ENCODE results near the gene MRM1.

DNA sequence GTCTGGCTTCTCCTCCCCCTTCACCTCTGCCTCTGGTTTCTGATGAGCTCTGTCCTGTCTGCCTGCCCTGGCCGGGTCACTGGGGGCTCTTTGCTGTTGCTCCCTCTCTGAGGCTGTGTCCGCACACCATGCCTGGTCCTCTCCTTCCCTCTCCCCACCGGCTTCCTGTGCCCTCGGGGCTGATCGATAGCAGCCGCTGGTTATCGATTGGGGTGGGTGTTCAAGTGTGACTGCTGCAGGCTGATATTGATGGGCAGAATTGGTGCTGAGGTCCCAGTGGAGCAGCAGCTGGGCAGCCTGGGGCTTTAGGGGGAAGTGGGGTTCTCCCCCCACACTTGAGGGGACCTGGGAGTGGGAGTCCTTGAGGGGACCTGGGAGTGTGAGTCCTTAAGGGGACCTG is 16.4 kb downstream of the MRM1 start:
- TF ChIP-seq BACH2 (CRISPR knock-in tag; IDR thresholded peaks at IDR 0.05; ENCODE audit: borderline replicate concordance) (no peak), PATZ1 (CRISPR knock-in tag; IDR thresholded peaks at IDR 0.05; ENCODE audit: borderline replicate concordance) (no peak), PPARA (CRISPR knock-in tag; IDR thresholded peaks at IDR 0.05; ENCODE audit: borderline replicate concordance) (no peak), ZNF565 (CRISPR knock-in tag; conservative IDR thresholded peaks at IDR 0.05; ENCODE audit: low read depth) (no peak), ZFP3 (CRISPR knock-in tag; IDR thresholded peaks at IDR 0.05) (no peak), ZC3H10 (CRISPR knock-in tag; IDR thresholded peaks at IDR 0.05) (no peak), OSR1 (CRISPR knock-in tag; IDR thresholded peaks at IDR 0.05) (no peak)
- TF ChIP-seq, protein P1, sequence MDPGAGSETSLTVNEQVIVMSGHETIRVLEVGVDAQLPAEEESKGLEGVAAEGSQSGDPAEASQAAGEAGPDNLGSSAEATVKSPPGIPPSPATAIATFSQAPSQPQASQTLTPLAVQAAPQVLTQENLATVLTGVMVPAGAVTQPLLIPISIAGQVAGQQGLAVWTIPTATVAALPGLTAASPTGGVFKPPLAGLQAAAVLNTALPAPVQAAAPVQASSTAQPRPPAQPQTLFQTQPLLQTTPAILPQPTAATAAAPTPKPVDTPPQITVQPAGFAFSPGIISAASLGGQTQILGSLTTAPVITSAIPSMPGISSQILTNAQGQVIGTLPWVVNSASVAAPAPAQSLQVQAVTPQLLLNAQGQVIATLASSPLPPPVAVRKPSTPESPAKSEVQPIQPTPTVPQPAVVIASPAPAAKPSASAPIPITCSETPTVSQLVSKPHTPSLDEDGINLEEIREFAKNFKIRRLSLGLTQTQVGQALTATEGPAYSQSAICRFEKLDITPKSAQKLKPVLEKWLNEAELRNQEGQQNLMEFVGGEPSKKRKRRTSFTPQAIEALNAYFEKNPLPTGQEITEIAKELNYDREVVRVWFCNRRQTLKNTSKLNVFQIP (CRISPR knock-in tag; IDR thresholded peaks at IDR 0.05; ENCODE audit: borderline replicate concordance, low read depth): no peak
